Fibroblast of skin of scalp (primary cell): ENCODE results near the gene ZNF668.
"Not testable (repeated sequence)": the region's sequence is repeated elsewhere in the genome, so short reads cannot be mapped to it uniquely, and the experiment has no call there.

Experiments used
- DNase-seq: peaks from one replicate; pipeline ENCODE4 v3.0.0-alpha.2; 2013

ZNF668 gene

GRCh38 chr16:31055613-31056012 lies 18.4 kb downstream of the ZNF668 start:
- no peak for DNase-seq

DNA sequence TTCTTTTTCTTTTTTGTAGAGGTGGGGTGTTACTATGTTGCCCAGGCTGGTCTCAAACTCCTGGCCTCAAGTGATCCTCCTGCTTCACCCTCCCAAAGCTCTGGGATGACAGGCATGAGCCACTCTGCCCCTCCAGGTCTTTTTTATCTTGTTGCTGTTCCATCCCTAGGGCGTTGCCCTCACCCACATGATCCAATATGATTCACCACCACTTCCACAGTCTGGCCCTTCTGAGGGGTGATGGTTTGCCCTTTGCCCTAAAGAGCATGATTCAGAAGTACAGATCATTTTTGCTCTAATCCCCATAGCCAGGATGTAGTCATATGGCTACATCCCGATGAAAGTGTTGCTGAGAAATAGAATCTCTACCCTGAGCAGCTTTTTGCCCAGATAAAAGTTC lies 21.9 kb downstream of the ZNF668 start:
- DNase-seq, result peak; percentile 90

DNA sequence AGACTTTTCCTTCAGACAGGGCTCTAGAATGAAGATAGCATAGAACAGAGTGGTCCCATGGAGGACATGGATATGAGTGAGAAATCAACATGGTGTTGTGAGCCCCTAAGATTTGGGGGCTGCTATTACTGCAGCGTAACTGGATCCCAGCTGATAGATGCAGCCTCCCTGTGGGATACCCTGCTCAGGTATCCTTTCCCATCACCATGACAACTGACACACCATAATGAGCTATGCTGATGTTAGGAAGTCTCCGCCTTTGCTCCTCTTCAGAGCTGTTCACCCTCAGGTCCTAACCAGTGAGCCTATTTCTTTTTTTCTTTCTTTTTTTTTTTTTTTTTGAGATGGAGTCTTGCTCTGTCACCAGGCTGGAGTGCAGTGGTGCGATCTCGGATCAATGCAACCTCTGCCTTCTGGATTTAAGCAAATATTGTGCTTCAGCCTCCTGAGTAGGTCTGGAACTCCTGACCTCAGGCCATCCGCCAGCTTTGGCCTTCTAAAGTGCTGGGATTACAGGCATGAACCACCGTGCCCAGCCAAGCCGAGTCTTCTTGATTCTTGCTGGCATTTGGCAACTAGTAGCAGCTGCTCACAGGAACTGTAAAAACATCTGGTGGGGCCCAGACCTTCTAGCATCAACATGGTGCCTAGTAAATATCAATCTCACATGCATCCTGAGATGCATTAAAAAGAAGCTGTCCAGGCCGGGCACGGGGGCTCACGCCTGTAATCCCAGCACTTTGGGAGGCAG lies 23.6 kb downstream of the ZNF668 start:
- DNase-seq, result no peak

DNA sequence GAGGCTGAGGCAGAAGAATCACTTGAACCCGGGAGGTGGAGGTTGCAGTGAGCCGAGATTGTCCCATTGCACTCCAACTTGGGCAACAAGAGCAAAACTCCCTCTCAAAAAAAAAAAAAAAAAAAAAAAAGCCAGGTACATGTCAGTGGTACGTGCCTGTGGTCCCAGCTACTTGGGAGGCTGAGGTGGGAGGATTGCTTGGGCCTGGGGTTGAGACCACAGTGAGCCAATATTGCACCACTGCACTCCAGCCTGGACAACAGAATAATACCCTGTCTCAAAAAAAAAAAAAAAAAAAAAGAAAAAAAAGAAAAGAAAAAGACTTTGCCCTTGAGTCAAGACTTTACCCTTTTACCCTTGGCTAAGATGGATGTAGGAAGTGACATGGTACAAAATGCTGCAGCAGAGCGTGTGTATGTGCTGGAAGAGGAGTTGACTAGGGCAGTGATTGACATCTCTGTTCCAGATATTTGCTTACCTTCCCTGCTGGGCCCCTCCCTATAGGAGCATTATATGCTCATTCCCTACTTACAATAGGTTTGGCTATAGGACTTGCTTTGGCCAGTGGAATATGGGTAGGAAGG lies 30.1 kb downstream of the ZNF668 start:
- no peak for DNase-seq

DNA sequence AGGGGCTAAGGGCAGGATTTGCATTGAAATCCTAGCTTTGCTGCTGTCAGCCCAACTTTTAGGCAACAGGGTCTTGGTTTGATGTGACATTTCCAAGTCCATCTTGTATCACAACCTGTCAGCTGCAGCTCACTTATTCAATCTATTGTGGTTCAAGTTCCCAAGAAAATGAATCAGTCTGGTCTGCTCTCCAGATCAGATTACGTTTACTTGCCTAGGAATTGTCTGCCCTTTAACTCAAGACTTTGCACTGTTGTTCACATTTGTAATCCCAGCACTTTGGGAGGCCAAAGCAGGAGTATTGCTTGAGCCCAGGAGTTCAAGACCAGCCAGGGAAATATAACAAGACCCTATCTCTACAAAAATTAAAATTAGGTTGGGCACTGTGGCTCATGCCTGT lies 30.7 kb downstream of the ZNF668 start:
- DNase-seq, result no peak

DNA sequence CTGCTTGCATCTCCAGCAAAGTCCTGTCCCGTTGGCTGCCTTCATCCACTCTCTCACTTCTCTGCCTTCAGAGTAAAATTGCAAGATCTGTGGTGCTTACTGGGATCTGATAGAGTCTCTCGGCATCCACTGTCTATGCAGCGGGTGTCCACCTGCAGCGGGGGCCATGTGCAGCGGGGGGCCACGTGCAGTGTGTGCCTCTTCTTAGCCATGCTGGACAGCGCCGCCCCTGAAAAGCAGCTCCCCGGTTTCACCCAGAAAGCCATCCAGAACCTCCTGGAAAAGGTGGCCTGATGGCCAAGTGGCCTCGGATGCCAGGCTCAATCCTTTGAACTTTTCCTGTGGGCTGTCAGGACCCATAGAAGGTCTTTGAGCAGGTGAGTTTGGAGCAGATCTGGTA lies 31.2 kb downstream of the ZNF668 start:
- no peak for DNase-seq

DNA sequence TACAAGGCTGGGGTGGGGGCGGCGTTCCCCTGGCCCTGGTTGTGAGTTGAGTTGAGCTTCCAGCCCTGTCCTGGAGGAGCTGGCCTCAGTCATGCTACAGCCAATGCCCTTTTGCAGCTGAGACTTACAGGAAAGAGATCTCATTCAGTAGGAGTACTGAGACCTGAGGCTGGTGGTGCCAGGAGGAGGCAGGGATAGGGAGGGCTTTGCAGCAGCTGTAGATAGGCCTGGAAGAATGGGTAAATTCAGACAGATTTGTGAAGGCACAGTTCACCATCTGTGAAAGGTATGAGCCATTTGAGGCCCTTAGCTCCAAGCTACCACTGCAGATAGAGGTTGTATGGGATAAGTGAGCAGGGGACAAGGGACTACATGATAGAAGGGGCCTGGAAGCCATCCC lies 35.0 kb downstream of the ZNF668 start:
- no peak for DNase-seq

GRCh38 chr16:31036691-31037090 lies 37.3 kb downstream of the ZNF668 start:
- no peak for DNase-seq

- DNase-seq, result peak; percentile 80
Measured at GRCh38 chr16:31033709-31034492, 40.1 kb downstream of the ZNF668 start.

DNA sequence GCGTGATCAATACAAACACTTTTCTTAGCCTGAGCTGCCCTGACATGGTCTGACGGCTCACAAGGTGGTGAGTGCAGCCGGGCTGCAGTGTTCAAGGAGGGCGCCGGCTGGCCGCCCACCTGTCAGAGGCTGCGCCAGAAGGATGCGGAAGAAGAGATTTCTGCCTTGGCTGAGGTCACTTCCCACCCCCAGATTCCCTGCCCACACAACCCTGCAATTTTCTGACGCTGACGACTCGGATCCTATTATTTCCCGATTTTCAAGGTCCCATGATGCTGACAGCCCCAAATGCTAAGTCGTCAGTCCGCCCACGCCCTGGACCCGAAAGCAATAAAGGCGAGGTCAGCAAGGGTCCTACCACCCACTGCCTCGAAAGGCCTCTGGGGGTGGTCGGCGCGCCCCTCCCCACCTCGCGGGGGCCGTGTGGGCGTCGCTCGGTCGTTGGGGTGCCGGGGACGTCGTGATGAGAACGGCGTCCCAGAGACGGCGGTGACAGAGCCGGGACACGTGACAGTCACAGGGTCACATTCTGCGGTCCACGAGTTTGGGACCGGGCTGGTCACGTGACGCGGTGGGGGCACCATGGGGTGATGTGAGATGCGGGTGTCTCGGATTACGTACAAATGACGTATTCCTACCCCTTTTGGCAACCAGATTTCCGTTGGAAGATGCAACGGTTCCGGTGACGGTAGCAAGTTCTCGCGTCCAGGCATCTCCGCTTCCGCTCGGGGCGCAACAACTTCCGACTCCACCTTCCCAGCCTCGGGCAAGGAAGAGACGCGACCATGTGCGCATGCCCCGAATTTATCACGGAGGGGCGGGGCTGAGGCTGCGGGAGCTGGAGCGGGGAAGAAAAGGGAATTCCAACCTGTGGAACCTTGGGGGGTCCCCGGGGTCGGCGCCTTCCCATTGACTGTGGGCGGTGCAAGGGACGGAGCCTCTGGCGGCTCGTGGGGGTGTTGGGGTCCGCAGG lies 41.0 kb downstream of the ZNF668 start, which contains the start of gene STX4:
STX4 (plus strand) TSS at position 823 of the 973 bp plus-strand sequence. CDS start 248 bp downstream, outside the sequence.
- peak; percentile 98 for DNase-seq

DNA sequence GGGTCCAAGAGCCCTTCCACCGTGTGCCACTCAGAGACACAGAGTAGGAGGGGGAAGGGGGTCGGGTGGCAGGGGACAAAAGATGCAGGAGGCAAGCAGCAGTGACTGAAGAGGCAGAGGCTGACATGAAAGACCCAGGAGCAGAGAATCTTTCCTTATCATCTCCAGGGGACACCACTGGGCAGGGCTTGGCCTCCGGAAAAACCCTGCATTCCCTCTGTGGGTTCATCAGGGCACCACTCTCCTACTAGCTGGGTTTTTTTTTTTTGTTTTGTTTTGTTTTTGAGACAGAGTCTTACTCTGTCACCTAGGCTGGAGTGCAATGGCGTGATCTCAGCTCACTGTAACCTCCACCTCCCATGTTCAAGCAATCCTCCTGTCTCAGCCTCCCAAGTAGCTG lies 42.8 kb downstream of the ZNF668 start:
- no peak for DNase-seq

GRCh38 chr16:31029272-31029671 lies 44.8 kb downstream of the ZNF668 start:
- no peak for DNase-seq

- DNase-seq, result no peak
Measured at GRCh38 chr16:31025339-31025738, 48.7 kb downstream of the ZNF668 start.

GRCh38 chr16:31023627-31024226 lies 50.3 kb downstream of the ZNF668 start:
- no peak for DNase-seq

DNA sequence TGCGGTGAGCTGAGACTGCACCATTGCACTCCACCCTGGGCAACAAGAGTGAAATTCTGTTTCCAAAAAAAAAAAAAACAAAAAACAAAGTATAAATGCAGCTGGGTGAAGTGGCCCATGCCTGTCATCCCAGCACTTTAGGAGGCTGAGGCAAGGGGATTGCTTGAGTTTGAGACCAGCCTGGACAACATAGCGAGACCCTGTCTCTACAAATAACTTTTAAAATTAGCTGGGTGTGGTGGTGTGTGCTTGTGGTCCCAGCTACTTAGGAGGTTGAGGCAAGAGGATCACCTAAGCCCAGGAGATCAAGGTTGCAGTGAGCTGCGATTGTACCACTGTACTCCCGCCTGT lies 50.8 kb downstream of the ZNF668 start:
- DNase-seq, result no peak

DNA sequence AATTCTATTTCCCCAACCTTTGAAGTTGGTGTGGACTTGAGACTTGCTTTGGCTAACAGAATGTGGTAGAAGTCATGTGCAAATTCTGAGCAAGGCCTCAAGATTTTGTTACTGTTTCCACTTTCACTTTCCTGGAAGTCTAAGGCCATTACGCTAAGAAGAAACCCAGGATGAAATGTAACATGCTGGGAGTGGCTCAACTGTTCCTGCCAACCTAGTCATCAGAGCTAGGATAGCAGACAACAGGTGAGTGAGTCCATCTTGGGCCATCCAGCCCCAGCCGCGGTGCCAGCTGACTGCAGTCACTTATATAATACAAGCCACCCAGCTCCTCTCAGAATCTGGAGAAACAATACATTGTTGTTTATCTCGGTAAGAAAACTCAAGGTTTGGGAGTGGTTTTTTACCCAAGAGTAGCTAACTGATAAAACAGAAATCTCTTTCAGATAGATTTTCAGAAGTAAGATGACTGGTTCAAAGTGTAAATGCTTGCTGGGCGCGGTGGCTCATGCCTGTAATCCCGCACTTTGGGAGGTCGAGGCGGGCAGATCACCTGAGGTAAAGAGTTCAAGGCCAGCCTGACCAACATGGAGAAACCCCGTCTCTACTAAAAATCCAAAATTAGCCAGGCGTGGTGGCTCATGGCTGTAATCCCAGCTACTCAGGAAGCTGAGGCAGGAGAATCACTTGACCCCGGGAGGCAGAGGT lies 51.3 kb downstream of the ZNF668 start:
- no peak for DNase-seq

GRCh38 chr16:31020536-31020935 lies 53.5 kb downstream of the ZNF668 start:
- no peak for DNase-seq

DNA sequence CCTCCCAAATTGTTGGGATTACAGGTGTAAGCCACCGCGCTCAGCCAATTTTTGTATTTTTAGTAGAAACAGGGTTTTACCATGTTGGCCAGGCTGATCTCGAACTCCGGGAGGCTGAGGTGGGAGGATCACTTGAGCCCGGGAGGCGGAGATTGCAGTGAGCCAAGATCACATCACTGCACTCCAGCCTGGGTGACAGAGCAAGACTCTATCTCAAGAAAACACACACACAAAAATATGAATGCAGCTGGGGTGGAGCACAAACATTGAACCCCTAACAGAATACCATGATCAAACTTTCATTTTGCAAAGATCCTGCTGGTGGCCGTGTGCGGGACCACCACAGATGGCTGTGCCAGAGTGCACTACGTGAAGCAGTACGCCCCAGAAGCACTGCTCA lies 56.3 kb downstream of the ZNF668 start:
- DNase-seq, result not testable (repeated sequence)

- no peak for DNase-seq
Measured at GRCh38 chr16:31016018-31016417, 58.0 kb downstream of the ZNF668 start.

DNA sequence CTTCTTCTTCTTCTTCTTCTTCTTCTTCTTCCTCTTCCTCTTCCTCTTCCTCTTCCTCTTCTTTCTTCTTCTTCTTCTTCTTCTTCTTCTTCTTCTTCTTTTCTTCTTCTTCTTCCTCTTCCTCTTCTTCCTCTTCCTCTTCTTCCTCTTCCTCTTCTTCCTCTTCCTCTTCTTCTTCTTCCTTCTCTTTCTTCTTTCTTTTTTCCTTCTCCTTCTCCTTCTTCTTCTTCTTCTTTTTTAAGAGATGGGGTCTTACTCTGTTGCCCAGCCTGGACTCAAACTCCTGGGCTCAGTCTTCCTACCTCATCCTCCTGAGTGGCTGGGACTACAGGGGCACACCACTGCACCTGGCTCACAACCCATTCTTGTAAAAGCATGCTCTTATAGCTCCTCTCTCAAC lies 60.7 kb downstream of the ZNF668 start:
- DNase-seq, result not testable (repeated sequence)

- DNase-seq, result not testable (repeated sequence)
Measured at GRCh38 chr16:31011815-31012214, 62.2 kb downstream of the ZNF668 start.
